Ishikawa (cell line): Measurements from ENCODE around the gene CLEC2B.

Experiments used
- CEBPB ChIP-seq: IDR thresholded peaks from 2 replicates; pipeline ENCODE4 v1.6.1; 2012
- CREB1 ChIP-seq: IDR thresholded peaks from 2 replicates; pipeline ENCODE4 v1.6.1; 2012; ENCODE audit warnings: low read depth
- EGR1 ChIP-seq: IDR thresholded peaks from 2 replicates; pipeline ENCODE4 v1.6.1; 2012
- EP300 ChIP-seq: IDR thresholded peaks from 2 replicates; pipeline ENCODE4 v1.6.1; 2012; ENCODE audit warnings: borderline replicate concordance
- FOXM1 ChIP-seq: IDR thresholded peaks from 2 replicates; pipeline ENCODE4 v1.6.1; 2012; ENCODE audit warnings: low read depth, borderline replicate concordance
- MAX ChIP-seq: IDR thresholded peaks from 2 replicates; pipeline ENCODE4 v1.6.1; 2012
- NFIC ChIP-seq: IDR thresholded peaks from 2 replicates; pipeline ENCODE4 v1.6.1; 2012
- RAD21 ChIP-seq: IDR thresholded peaks from 2 replicates; pipeline ENCODE4 v1.6.1; 2012; ENCODE audit warnings: low read depth
- REST ChIP-seq: IDR thresholded peaks from 2 replicates; pipeline ENCODE4 v1.6.1; 2012; ENCODE audit warnings: low read depth, mild to moderate bottlenecking
- TAF1 ChIP-seq: IDR thresholded peaks from 2 replicates; pipeline ENCODE4 v1.6.1; 2012; ENCODE audit warnings: low read depth, mild to moderate bottlenecking
- TCF12 ChIP-seq: IDR thresholded peaks from 2 replicates; pipeline ENCODE4 v1.6.1; 2012; ENCODE audit warnings: low read depth
- TEAD4 ChIP-seq: IDR thresholded peaks from 2 replicates; pipeline ENCODE4 v1.6.1; 2012
- USF1 ChIP-seq: IDR thresholded peaks from 2 replicates; pipeline ENCODE4 v1.6.1; 2012
- YY1 ChIP-seq: IDR thresholded peaks from 2 replicates; pipeline ENCODE4 v1.6.1; 2012; ENCODE audit warnings: low read depth
- ZBTB7A ChIP-seq: IDR thresholded peaks from 2 replicates; pipeline ENCODE4 v1.6.1; 2012; ENCODE audit warnings: low read depth

Gene CLEC2B

GRCh38 chr12:9908350-9908749 is 39.2 kb upstream of the CLEC2B start:
- TF ChIP-seq TEAD4 (no peak), REST (no peak), TAF1 (no peak), CEBPB (no peak), EP300 (no peak), YY1 (no peak), TCF12 (no peak), CREB1 (no peak), USF1 (no peak), EGR1 (no peak), NFIC (no peak), RAD21 (no peak), ZBTB7A (no peak), MAX (no peak), FOXM1 (no peak)

- TF ChIP-seq TAF1 (no peak), ZBTB7A (no peak), TCF12 (no peak), CEBPB (no peak), TEAD4 (no peak), CREB1 (no peak), REST (no peak), YY1 (no peak), USF1 (no peak), NFIC (no peak), EP300 (no peak), EGR1 (no peak), RAD21 (no peak), MAX (no peak), FOXM1 (no peak)
Observed at GRCh38 chr12:9907769-9908168, 38.6 kb upstream of the CLEC2B start.

- TF ChIP-seq EGR1 (no peak), EP300 (no peak), RAD21 (no peak), MAX (no peak), USF1 (no peak), REST (no peak), ZBTB7A (no peak), CEBPB (no peak), CREB1 (no peak)
Observed at GRCh38 chr12:9906873-9907272, 37.7 kb upstream of the CLEC2B start.

- TF ChIP-seq TEAD4 = no peak
- no peak for TF ChIP-seq TAF1
- no peak for TF ChIP-seq FOXM1
- TF ChIP-seq REST = no peak
- no peak for TF ChIP-seq YY1
- no peak for TF ChIP-seq MAX
Observed at GRCh38 chr12:9902539-9903228, 33.5 kb upstream of the CLEC2B start.
